Left colon (tissue), 2 donors: ENCODE measurements around the gene LRRFIP1. TPM values are rescaled to one million over a fixed set of nuclear protein-coding genes. Genes with fewer than 3 reads are reported as not detected.

Experiments used
- ATAC-seq: fragments of 200-7000 bp; cut with Tn5 transposase; one replicate; pipeline ENCODE4 v1.9.1; 2020; ENCODE audit warnings: mild to moderate bottlenecking, moderate library complexity
- DNase-seq, 2 donors: peaks; one replicate each; pipeline ENCODE4 v3.0.0-alpha.2; 2020
- intact Hi-C, 2 donors: fragments of 100-400 bp; cut with DNase I in 1 of 2; cut with micrococcal nuclease in 1 of 2; formaldehyde crosslinking; loops; one replicate each; pipeline versions ENCODE4 v1.11.2 to v1.14.0; 2022; cut with DNase I, micrococcal nuclease
- long read RNA-seq: library from polyadenylated mRNA; unstranded; transcript quantifications from one replicate; pipeline ENCODE4 v2.0.0, GENCODE V29; 2021
- total RNA-seq, 2 donors: library from RNA; stranded (reverse); fragmentation: NEBNext Ultra II Directional; extraction: Animal tissue kit (Norgen Biotek cat#: 25700); gene quantifications; one replicate each; pipeline ENCODE4 v1.2.1, GENCODE V29; 2021
- donor health status: DM: no; HTN: no; CAD: no.
- donor health status: DM: yes; HTN: yes; CAD: no.

LRRFIP1 gene
- total RNA-seq: 100 to 1,000 TPM; 121 to 123 TPM
- long read RNA-seq, full-length matches to known transcripts: 168 of 264 reads
- long read RNA-seq, partial matches to known transcripts: 44 of 264 reads
- long read RNA-seq, other reads (novel, unspliced or antisense): 52 of 264 reads

GRCh38 chr2:237627441-237628246, at the start of gene LRRFIP1:
TSS of gene LRRFIP1 (plus strand) at chr2:237627587. CDS start at chr2:237627645, 58 bp downstream.
- ATAC-seq (peak; percentile 75), DNase-seq (peak in 1 of 2 donors; percentile 35)
- intact Hi-C loops: no loop called here

- ATAC-seq (no peak), DNase-seq (no peak)
- intact Hi-C loops: no loop called here
Measured at GRCh38 chr2:237577956-237578870, 49.2 kb upstream of the LRRFIP1 start.

- intact Hi-C loops: loop anchor here in 1 of 2 donors (10.0 kb wide), 1 partner anchor 163 kb away; no protein-coding TSS in a partner anchor
- ATAC-seq: no peak
Measured at GRCh38 chr2:237581326-237581725, 46.1 kb upstream of the LRRFIP1 start.

GRCh38 chr2:237581751-237582746, 45.3 kb upstream of the LRRFIP1 start:
- ATAC-seq: peak; percentile 36
- intact Hi-C loops: loop anchor here in 1 of 2 donors (10.0 kb wide), 1 partner anchor 163 kb away; no protein-coding TSS in a partner anchor

More at GRCh38 chr2:237581326-237581725, 46.1 kb upstream of the LRRFIP1 start:
- DNase-seq: no peak

GRCh38 chr2:237583385-237584295, 43.7 kb upstream of the LRRFIP1 start:
- intact Hi-C loops: loop anchor here in 1 of 2 donors (10.0 kb wide), 1 partner anchor 161 kb away; no protein-coding TSS in a partner anchor
- ATAC-seq (no peak), DNase-seq (no peak)

More at GRCh38 chr2:237581751-237582746, 45.3 kb upstream of the LRRFIP1 start:
- DNase-seq: peak in 1 of 2 donors; percentile 50

GRCh38 chr2:237585590-237586221, 41.7 kb upstream of the LRRFIP1 start:
- intact Hi-C loops: loop anchor here in 1 of 2 donors (10.0 kb wide), 1 partner anchor 159 kb away; no protein-coding TSS in a partner anchor
- no peak for DNase-seq
- ATAC-seq: no peak

GRCh38 chr2:237588044-237588696, 39.2 kb upstream of the LRRFIP1 start:
- ATAC-seq (peak; percentile 42), DNase-seq (peak in 1 of 2 donors; percentile 64)
- intact Hi-C loops: loop anchor here in 1 of 2 donors (10.0 kb wide), 1 partner anchor 157 kb away; no protein-coding TSS in a partner anchor

- intact Hi-C loops: loop anchor here in 1 of 2 donors (10.0 kb wide), 1 partner anchor 154 kb away; no protein-coding TSS in a partner anchor
- ATAC-seq: peak; percentile 90
- peak; percentile 79 to 91 for DNase-seq
Measured at GRCh38 chr2:237590272-237591140, 36.9 kb upstream of the LRRFIP1 start, which contains the start of gene RAB17. TSS of gene RAB17 (minus strand) at chr2:237590734. CDS start at chr2:237586154, 4,580 bp downstream.

GRCh38 chr2:237591141-237591881, 36.1 kb upstream of the LRRFIP1 start:
- ATAC-seq (no peak), DNase-seq (peak; percentile 81 to 86)
- intact Hi-C loops: loop anchor here in 1 of 2 donors (10.0 kb wide), 1 partner anchor 153 kb away; no protein-coding TSS in a partner anchor

- intact Hi-C loops: loop anchor here in 1 of 2 donors (10.0 kb wide), 1 partner anchor 152 kb away; no protein-coding TSS in a partner anchor
- no peak for DNase-seq
- ATAC-seq: no peak
Measured at GRCh38 chr2:237592425-237592980, 34.9 kb upstream of the LRRFIP1 start.

- intact Hi-C loops: loop anchor here in 1 of 2 donors (10.0 kb wide), 1 partner anchor 152 kb away; no protein-coding TSS in a partner anchor
- DNase-seq: no peak
- no peak for ATAC-seq
Measured at GRCh38 chr2:237593036-237593435, 34.4 kb upstream of the LRRFIP1 start.

- intact Hi-C loops: loop anchor here in 1 of 2 donors (10.0 kb wide), 1 partner anchor 151 kb away; no protein-coding TSS in a partner anchor
- DNase-seq (no peak), ATAC-seq (no peak)
Measured at GRCh38 chr2:237593596-237594320, 33.6 kb upstream of the LRRFIP1 start.

GRCh38 chr2:237594514-237594871, 32.9 kb upstream of the LRRFIP1 start:
- intact Hi-C loops: loop anchor here in 1 of 2 donors (10.0 kb wide), 1 partner anchor 150 kb away; no protein-coding TSS in a partner anchor
- no peak for ATAC-seq
- DNase-seq: no peak
